ENCODE results near the gene DNPEP.

GRCh38 chr2:219405451-219405850 is 17.7 kb upstream of the DNPEP start:
- TF ChIP-seq CTCF (IDR thresholded peaks at IDR 0.05; ENCODE audit: insufficient read depth, low read length, poor library complexity, severe bottlenecking) (no peak), EZH2phosphoT487 (conservative IDR thresholded peaks at IDR 0.05; ENCODE audit: low read length) (no peak)
